Effector CD8-positive, alpha-beta T cell (primary cell): ENCODE results near the gene BNIP2.
"Not testable (repeated sequence)": the region's sequence is repeated elsewhere in the genome, so short reads cannot be mapped to it uniquely, and the experiment has no call there.

ENCODE experiments used
- DNase-seq: peaks from one replicate; lab custom pipeline; 2025; lab: John Stamatoyannopoulos, UW

BNIP2 gene

DNA sequence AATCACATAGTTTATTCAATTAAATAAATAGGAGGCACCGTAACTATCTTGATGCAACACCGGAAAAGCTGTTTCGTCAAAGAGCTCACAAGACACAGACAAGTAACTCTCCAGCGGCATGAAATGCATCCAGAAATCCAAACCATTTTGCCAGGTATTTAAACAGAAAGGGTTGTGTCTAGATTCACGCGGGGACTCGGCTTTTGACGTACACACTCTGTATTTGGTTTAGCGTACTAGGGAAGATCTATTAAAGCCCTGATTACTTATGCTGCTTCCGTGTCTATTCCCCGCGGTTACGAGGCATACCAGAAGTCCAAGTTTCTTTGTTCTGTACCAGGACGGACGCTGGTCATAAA lies 718 bp downstream of the BNIP2 start:
- peak; percentile 27 for DNase-seq

DNA sequence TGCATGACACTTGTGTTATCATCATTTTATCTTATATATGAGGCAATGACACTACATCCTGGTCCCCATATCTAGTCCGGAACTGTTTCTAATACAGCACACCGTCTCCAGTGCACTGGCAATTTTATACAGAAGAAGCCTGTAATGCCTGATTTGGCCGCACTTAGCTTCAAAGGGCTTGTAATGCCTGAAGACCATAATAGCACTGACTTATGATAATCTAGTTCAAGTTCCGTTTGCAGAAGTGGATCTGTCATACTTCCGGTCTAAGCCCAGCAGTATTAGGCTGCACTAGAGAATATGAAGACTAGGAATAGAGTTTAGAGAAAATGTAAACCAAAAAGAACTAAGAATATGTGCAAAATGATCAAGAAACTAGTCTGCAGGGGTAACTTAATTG lies 1.3 kb downstream of the BNIP2 start:
- no peak for DNase-seq

DNA sequence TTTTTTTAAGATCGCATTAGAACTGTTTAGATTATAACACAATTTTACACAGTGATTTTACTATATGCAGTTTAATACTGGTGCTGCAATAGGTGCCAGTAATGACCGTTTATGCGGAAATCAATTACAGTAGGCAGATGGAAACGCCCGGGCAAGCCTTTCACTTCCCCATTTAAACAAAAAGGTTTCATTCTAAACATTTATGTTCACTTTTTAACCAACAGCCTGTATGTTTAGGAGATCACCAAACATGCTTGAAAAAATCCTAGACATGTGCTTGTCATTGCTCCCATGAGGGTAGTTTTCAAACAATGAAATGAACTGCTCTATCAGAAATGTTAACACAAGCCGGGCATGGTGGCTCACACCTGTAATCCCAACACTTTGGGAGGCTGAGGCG lies 2.7 kb downstream of the BNIP2 start:
- DNase-seq, result no peak

- DNase-seq, result no peak
Observed at GRCh38 chr15:59685737-59686297, 3.3 kb downstream of the BNIP2 start.

DNA sequence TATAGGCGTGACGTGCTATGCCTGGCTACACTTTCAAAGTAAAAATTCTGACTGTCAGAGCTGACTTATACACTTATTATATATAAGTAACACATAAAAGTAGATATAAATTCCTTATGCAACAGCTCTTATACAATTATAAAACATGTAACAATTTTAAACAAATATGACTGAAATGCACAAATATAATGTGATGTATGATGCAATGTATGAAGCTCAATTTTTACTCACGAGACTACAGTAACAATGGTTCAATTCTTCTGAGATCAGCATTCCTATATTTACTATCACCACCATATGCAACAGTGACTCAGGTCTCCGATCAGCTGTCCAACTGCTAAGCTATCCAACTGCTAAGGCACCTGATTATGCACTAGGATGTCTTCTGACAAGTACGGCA lies 8.2 kb downstream of the BNIP2 start:
- DNase-seq, result no peak

DNA sequence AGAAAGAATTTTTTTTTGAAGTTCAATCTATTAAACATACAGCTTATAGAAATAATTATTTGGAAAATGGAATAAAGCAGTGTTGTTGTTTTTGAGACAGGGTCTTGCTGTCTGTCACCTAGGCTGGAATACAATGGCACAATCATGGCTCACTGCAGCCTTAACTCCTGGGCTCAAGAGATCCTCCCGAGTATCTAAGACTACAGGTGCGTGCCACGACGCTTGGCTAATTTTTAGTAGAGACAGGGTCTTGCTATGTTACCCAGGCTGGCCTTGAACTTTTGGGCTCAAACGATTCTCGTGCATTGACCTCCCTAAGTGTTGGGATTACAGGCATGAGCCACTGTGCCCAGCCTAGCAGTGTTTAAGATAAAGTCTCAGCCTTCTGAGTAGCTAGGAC lies 8.8 kb downstream of the BNIP2 start:
- DNase-seq, result no peak

DNA sequence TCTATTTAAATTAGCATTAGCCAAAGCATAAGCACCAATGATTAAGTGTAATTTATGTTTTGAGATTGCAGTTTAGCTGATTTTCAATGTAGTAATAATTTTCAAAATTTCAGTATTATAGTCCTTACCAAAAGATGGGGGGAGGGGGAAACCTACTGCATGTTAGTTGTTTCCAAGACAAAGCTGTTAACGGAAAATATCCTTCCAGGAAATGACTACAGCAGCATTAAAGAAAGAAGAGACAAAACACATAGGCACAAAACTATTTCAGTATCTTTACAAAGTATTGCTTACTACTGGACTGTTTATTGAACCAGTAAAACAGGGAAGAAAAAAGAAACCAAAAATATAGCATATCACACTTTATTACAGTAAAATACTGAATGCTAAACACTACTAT lies 10.5 kb downstream of the BNIP2 start:
- DNase-seq, result no peak

DNA sequence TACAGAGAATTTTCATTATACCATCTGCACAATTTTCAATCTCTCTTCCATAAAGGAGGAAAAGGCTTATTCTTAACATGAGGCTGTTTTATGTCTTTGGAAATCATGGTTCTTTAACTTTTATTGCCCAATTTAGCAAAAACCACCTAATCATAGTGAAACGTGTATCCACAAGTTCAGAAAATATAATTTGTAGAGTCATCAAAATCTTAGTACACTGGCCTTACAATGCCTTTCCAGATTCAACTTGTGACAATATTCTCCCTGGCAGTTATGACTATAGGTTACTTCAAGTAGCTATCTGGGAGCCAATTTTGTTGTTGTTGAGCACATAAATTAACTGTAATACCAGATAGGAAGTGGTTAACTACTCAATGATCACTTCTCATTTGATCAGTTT lies 10.9 kb downstream of the BNIP2 start:
- no peak for DNase-seq

DNA sequence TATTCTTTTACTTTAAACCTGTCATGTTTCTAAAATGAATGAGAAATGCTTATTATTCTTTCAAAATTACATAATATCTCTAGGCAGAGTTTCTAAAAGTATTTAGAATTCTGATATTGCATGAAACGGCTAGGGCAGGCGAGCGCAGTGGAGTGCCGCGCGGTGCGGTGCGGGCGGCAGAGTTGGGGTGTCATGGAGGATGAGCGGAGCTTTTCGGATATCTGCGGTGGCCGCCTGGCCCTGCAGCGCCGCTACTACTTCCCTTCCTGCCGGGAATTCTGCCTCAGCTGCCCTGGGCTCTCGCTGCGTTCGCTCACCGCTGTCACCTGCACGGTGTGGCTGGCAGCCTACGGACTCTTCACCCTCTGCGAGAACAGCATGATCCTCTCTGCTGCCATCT lies 12.6 kb downstream of the BNIP2 start:
- no peak for DNase-seq

- DNase-seq, result no peak
Observed at GRCh38 chr15:59674361-59674877, 14.7 kb downstream of the BNIP2 start.

- no peak for DNase-seq
Observed at GRCh38 chr15:59668556-59668955, 20.6 kb downstream of the BNIP2 start.

DNA sequence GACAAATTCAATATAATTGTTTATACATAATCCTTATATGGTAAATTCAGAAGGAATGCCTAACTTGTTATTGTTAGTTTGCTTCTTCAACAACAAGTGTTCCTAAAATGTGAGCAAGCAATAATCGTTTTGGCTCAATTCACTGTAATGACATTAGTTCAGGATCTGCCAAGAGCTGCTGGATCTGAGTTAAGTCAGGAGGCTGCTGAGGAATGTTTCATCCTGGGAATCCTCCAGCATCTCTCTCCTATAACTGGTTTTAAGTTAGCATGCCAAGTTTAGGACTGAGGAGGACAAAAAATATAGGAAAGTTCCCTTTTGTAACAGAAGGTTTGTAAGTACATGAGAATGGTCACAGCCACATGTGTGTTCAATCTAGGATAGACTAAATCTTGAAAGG lies 26.9 kb downstream of the BNIP2 start:
- DNase-seq, result no peak

GRCh38 chr15:59659366-59659765 lies 29.8 kb downstream of the BNIP2 start:
- DNase-seq, result no peak

GRCh38 chr15:59657635-59658125 lies 31.4 kb downstream of the BNIP2 start:
- DNase-seq, result no peak

DNA sequence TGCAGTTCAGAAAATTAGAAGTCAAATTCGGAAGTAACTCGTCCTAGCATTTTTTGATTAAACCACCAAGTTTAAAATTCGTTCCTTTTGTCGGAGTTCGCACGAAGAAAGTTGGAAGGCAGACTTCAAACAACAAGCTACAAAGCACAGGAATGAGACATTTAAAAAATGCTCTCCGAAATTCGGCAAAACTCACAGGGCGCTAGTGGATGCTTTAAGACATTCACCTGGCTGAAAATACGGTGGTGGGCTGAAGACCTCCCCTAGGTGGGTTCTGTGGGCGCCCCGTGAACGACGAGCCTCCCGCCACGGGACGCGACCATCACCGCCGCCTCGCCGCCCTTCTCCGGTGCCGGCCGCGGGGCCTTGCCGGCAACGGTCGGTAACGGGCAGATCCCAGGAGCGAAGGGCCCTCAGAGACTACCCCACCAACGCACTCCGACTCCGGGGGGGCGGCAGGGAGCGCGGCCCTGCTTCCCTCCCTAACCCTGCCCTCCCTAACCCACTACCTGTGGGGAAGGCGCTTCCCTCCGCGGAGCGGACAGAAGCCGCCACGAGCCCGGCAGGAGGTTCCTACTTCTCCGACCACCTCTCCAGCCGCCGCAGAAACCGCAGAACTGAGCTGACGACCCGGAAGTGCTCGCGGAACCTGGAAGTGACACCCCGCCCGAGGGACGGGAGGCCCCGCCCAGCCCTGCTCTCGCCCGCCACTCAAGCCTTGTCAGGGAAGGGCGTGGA lies 32.1 kb downstream of the BNIP2 start, which contains the start of gene GTF2A2:
GTF2A2 (minus strand) TSS at position 619 of the 738 bp plus-strand sequence. CDS start 5,238 bp downstream, outside the sequence.
- DNase-seq, result peak; percentile 91

- no peak for DNase-seq
Observed at GRCh38 chr15:59654046-59654445, 35.1 kb downstream of the BNIP2 start.

GRCh38 chr15:59649603-59650002 lies 39.5 kb downstream of the BNIP2 start:
- no peak for DNase-seq

DNA sequence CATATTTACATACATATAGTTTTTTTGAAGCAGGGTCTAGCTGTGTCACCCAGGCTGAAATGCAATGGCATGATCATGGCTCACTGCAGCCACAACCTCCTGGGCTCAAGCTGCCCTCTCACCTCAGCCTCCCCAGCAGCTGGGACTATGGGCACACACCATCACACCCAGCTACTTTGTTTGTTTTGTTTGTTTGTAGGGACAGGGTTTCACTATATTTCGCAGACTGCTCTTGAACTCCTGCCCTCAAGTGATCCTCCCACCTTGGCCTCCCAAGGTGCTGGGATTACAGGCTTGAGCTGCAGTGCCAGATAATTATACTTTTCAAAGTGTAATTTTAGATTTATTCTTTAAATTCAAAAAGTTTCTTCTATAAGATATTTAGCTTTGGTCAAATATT lies 42.0 kb downstream of the BNIP2 start:
- DNase-seq, result no peak

DNA sequence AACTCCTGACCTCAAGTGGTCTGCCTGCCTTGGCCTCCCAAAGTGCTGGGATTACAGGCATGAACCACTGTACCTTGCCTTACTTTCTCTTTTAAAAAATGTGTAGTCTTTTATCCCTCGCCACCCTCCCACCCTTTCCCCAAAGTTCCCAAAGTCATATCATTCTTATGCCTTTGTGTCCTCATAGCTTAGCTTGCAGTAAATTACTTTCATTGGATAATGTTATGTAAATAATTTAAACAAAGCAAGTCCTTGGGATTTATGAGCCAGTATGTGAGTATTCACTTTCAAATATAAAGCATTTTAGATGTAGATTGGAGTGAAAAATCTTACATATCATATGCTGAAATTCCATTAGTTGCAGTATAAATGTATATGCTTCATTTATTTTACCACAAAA lies 42.8 kb downstream of the BNIP2 start:
- no peak for DNase-seq

DNA sequence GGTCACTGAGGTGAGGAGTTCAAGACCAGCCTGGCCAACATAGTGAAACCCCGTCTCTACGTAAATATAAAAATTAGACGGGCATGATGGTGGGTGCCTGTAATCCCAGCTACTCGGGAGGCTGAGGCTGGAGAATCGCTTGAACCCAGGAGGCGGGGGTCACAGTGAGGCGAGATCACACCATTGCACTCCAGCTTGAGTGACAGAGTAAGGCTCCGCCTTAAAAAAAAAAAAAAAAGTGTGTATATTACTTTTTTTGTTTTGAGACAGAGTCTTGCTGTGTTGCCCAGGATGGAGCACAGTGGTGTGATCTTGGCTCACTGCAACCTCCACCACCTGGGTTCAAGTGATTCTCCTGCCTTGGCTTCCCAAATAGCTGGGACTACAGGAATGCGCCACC lies 43.3 kb downstream of the BNIP2 start:
- DNase-seq, result not testable (repeated sequence)

GRCh38 chr15:59644756-59645155 lies 44.4 kb downstream of the BNIP2 start:
- no peak for DNase-seq

DNA sequence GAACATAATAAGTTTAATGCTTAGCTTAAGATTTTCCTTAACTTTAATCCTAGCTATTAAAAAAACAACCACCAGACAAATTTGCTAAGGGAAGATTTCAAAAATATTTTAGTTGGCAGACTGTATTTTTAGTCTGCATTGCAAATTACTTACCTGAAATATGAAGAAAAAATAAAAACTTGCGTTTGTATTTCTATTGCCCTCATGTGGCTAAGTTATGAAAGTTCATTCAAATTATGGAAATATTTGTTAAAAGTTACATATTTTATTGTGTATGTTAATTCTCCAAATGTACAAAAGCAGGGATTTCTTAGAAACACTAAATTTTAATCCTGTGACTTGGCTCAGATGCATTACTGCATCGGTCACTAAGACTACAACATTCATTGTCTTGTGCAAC lies 46.8 kb downstream of the BNIP2 start:
- DNase-seq, result no peak

GRCh38 chr15:59637507-59637906 lies 51.6 kb downstream of the BNIP2 start:
- DNase-seq, result not testable (repeated sequence)

GRCh38 chr15:59636184-59636583 lies 52.9 kb downstream of the BNIP2 start:
- no peak for DNase-seq
